ENCODE data around the gene JMJD8. TPM values are rescaled to one million over a fixed set of nuclear protein-coding genes. Genes with fewer than 3 reads are reported as not detected.

JMJD8 gene
- total and polyA plus RNA-seq, 9 of the 15 experiments (the other 6 are each of a cell fraction or from before 2014, with no cell fraction given): 1.2 to 50.6 (median 29.3) TPM

DNA sequence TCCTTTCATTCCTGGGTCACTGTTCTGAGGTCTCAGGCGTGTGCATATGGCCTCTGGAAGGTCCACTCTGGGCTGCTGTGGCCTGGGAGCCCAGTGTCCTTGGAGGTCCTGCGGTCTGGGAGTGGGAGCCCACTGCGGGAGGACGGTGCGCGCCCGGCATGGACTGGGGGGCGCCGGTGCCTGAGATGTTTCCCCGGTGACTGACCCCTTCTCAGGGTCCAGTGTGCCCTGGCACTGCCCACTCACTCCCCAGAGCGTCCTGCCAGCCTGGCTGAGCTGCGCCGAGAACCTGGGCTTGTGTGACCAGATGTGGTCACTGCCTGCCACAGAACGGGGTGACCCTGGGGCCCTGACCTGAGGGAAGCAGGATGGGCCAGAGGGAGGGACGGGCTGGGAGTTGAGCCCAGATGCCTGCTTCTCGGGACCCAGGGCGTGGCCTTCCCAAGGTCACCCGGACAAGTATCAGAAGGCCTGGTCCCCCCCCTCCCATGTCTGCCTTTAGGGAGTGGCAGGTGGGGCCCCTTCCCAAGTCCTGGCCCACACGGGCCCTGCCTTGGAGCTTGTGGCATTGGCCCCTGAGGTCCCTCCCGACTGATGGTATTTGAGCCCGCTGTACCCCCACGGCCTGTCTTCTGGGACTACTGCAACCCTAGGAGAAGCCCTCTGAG is 9.8 kb downstream of the JMJD8 start:
- Histone ChIP-seq H3K4me3 (no peak overlapping the region; the same call in 1 of the 2 replicates), H2AFZ (ENCODE audit: low read depth, low read length) (no peak overlapping the region), H3K27me3 (ENCODE audit: control insufficient read depth in 2 of 2, insufficient read depth in 2 of 2, low read length in 2 of 2) (no peaks in the 10 kb centered on the region), H3K9ac (ENCODE audit: insufficient read depth in 1 of 2, low read depth in 2 of 2, low read length in 2 of 2) (peak overlapping the region; percentile 32 to 93; a peak in 3 of 4 replicates), H3K9me1 (ENCODE audit: control insufficient read depth, insufficient read depth, low read length) (no peaks in the 10 kb centered on the region), H3K79me2 (ENCODE audit: control insufficient read depth, insufficient read depth, low read length) (peaks cover 14% of the 10 kb centered on the region), H3K4me1 (replicated peaks in 1 of 2; ENCODE audit: control insufficient read depth in 2 of 2, insufficient read depth in 2 of 2, low read length in 2 of 2) (peaks cover 23 to 98% of the 10 kb centered on the region in 2 experiments), H3K4me2 (ENCODE audit: insufficient read depth, low read length) (peak overlapping the region; percentile 79), H3K27ac (ENCODE audit: extremely low read depth, low read depth, low read length) (peak overlapping the region; percentile 72; the same call in 2 of the 3 replicates), H4K20me1 (replicated peaks; ENCODE audit: control insufficient read depth, insufficient read depth, low read length) (0 out of 2 replicates have a peak, but pooled peaks cover 4% of the 10 kb centered on the region), H3K9me3 (replicated peaks; ENCODE audit: control insufficient read depth, insufficient read depth, low read depth, low read length) (no peaks in the 10 kb centered on the region), H3K36me3 (ENCODE audit: control insufficient read depth, insufficient read depth, low read length) (peaks cover 59% of the 10 kb centered on the region)
- peak; percentile 52 for FAIRE-seq
- intact Hi-C loops (cut with micrococcal nuclease): no loop called here
- CTCF ChIA-PET (ENCODE audit: low intra/inter-chr PET ratio): no interaction called here
- no TSS peak for BruUV-seq (replicated peaks)
- in situ Hi-C loops (cut with MboI): loop anchor here (10.0 kb wide), 1 partner anchor 280 kb away; the partner anchor contains the start of gene NME4
- peak in 2 of 4 experiments; percentile 17 to 47 for DNase-seq (ENCODE audit: extremely low read depth in 1 of 4, low spot score in 3 of 4)
- ATAC-seq: peak; percentile 7; the same call in 2 of the 3 replicates
- WGBS (ENCODE audit: insufficient coverage, low coverage, missing lambda C conversion rate): 63% methylated on average over 16 of the region's 22 CpGs
- POLR2A ChIA-PET: interaction anchor here (0.5 to 1.7 kb wide), 4 partner anchors 8 to 304 kb away, joined by 3 to 6 read pairs (median 4); partner anchors contain the start of genes JMJD8 and MRPL28
- TF ChIP-seq RBM15 (IDR thresholded peaks at IDR 0.05; ENCODE audit: insufficient read depth, low read length): no peak
- no peak for TF ChIP-seq ZC3H11A (IDR thresholded peaks at IDR 0.05; ENCODE audit: low read depth, low read length)
- TF ChIP-seq SMAD1 (IDR thresholded peaks at IDR 0.05; ENCODE audit: low read depth, low read length, partially characterized antibody): no peak
- TF ChIP-seq, protein P1, sequence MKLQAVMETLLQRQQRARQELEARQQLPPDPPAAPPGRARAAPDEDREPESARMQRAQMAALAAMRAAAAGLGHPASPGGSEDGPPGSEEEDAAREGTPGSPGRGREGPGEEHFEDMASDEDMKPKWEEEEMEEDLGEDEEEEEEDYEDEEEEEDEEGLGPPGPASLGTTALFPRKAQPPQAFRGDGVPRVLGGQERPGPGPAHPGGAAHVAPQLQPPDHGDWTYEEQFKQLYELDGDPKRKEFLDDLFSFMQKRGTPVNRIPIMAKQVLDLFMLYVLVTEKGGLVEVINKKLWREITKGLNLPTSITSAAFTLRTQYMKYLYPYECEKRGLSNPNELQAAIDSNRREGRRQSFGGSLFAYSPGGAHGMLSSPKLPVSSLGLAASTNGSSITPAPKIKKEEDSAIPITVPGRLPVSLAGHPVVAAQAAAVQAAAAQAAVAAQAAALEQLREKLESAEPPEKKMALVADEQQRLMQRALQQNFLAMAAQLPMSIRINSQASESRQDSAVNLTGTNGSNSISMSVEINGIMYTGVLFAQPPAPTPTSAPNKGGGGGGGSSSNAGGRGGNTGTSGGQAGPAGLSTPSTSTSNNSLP (IDR thresholded peaks at IDR 0.05; ENCODE audit: borderline replicate concordance, low read depth, low read length): no peak
- TF ChIP-seq, protein P2, sequence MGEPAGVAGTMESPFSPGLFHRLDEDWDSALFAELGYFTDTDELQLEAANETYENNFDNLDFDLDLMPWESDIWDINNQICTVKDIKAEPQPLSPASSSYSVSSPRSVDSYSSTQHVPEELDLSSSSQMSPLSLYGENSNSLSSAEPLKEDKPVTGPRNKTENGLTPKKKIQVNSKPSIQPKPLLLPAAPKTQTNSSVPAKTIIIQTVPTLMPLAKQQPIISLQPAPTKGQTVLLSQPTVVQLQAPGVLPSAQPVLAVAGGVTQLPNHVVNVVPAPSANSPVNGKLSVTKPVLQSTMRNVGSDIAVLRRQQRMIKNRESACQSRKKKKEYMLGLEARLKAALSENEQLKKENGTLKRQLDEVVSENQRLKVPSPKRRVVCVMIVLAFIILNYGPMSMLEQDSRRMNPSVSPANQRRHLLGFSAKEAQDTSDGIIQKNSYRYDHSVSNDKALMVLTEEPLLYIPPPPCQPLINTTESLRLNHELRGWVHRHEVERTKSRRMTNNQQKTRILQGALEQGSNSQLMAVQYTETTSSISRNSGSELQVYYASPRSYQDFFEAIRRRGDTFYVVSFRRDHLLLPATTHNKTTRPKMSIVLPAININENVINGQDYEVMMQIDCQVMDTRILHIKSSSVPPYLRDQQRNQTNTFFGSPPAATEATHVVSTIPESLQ (CRISPR knock-in tag; IDR thresholded peaks at IDR 0.05): no peak
- TF ChIP-seq ZNF696 (CRISPR knock-in tag; conservative IDR thresholded peaks at IDR 0.05): no peak
- TF ChIP-seq KDM1A (IDR thresholded peaks at IDR 0.05): no peak
- TF ChIP-seq ZNF324 (CRISPR knock-in tag; IDR thresholded peaks at IDR 0.05): no peak
- no peak for TF ChIP-seq BRF1 (IDR thresholded peaks at IDR 0.05; ENCODE audit: borderline replicate concordance, extremely low read depth, insufficient read length)
- TF ChIP-seq FIP1L1 (IDR thresholded peaks at IDR 0.05; ENCODE audit: low read depth, low read length, poor library complexity, severe bottlenecking): peak; percentile 31
- TF ChIP-seq ZNF408 (CRISPR knock-in tag; IDR thresholded peaks at IDR 0.05; ENCODE audit: low read depth): no peak
- TF ChIP-seq ZBTB17 (CRISPR knock-in tag; IDR thresholded peaks at IDR 0.05): peak; percentile 11; the same call in 1 of the 2 replicates
- TF ChIP-seq, protein P3, sequence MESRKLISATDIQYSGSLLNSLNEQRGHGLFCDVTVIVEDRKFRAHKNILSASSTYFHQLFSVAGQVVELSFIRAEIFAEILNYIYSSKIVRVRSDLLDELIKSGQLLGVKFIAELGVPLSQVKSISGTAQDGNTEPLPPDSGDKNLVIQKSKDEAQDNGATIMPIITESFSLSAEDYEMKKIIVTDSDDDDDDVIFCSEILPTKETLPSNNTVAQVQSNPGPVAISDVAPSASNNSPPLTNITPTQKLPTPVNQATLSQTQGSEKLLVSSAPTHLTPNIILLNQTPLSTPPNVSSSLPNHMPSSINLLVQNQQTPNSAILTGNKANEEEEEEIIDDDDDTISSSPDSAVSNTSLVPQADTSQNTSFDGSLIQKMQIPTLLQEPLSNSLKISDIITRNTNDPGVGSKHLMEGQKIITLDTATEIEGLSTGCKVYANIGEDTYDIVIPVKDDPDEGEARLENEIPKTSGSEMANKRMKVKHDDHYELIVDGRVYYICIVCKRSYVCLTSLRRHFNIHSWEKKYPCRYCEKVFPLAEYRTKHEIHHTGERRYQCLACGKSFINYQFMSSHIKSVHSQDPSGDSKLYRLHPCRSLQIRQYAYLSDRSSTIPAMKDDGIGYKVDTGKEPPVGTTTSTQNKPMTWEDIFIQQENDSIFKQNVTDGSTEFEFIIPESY (CRISPR knock-in tag; IDR thresholded peaks at IDR 0.05): no peak
- peak; percentile 11 for TF ChIP-seq POLR2G (IDR thresholded peaks at IDR 0.05; ENCODE audit: low read depth, low read length)
- no peak for TF ChIP-seq ETV1 (tag; conservative IDR thresholded peaks at IDR 0.05; ENCODE audit: low read depth)

Data from K562 (cell line).